Neural crest cell (in vitro differentiated cells): Measurements from ENCODE around the gene STAC2. TPM values are rescaled to one million over a fixed set of nuclear protein-coding genes. Genes with fewer than 3 reads are reported as not detected.

Experiments
- DNase-seq: peaks from one replicate; pipeline ENCODE4 v3.0.0; 2021; ENCODE audit warnings: low read depth, mixed read lengths, low spot score
- H3K27ac Mint-ChIP-seq: one replicate; pipeline ENCODE4 v1.8.0; 2021; ENCODE audit warnings: mild to moderate bottlenecking, mixed read lengths; ENCODE audit not compliant: unreplicated experiment
- H3K27me3 Mint-ChIP-seq: 2 replicates; pipeline ENCODE4 v1.8.0; 2021; ENCODE audit warnings: low read depth, mild to moderate bottlenecking, mixed read lengths
- H3K36me3 Mint-ChIP-seq: 2 replicates; pipeline ENCODE4 v1.8.0; 2021; ENCODE audit warnings: low read depth, mild to moderate bottlenecking, mixed read lengths
- H3K4me1 Mint-ChIP-seq: 2 replicates; pipeline ENCODE4 v1.8.0; 2021; ENCODE audit warnings: mixed read lengths
- H3K4me3 Mint-ChIP-seq: one replicate; pipeline ENCODE4 v1.8.0; 2021; ENCODE audit warnings: mild to moderate bottlenecking, mixed read lengths
- H3K9me3 Mint-ChIP-seq: 2 replicates; pipeline ENCODE4 v1.8.0; 2021; ENCODE audit warnings: mixed read lengths
- CTCF ChIP-seq: fragments of 200-600 bp; sonication (generic); conservative IDR thresholded peaks from 2 replicates; pipeline ENCODE4 v1.5.0; 2021; ENCODE audit warnings: antibody characterized with exemption, mild to moderate bottlenecking
- total RNA-seq: library from RNA; stranded (reverse); gene quantifications from 2 replicates; pipeline ENCODE4 v1.2.1, GENCODE V29; 2021

Gene STAC2
- total RNA-seq, 1 donor from 2014 or later: 1.0 TPM

GRCh38 chr17:39191750-39192510, 33.8 kb downstream of the STAC2 start:
- no peak for TF ChIP-seq CTCF
- Mint-ChIP-seq H3K27ac (peak overlapping the region; percentile 86), H3K36me3 (peaks cover 5% of the 10 kb centered on the region), H3K4me3 (peak overlapping the region; percentile 72), H3K4me1 (peaks cover 17% of the 10 kb centered on the region), H3K27me3 (no peaks in the 10 kb centered on the region), H3K9me3 (no peaks in the 10 kb centered on the region)
- DNase-seq: no peak

GRCh38 chr17:39187152-39187830, 38.5 kb downstream of the STAC2 start:
- H3K4me1 Mint-ChIP-seq: peaks cover 1% of the 10 kb centered on the region
- H3K36me3 Mint-ChIP-seq: peaks cover 8% of the 10 kb centered on the region
- H3K27me3 Mint-ChIP-seq: no peaks in the 10 kb centered on the region

GRCh38 chr17:39186481-39187002, 39.2 kb downstream of the STAC2 start:
- Mint-ChIP-seq H3K27ac (no peak overlapping the region), H3K27me3 (no peaks in the 10 kb centered on the region), H3K36me3 (peaks cover 7% of the 10 kb centered on the region), H3K4me3 (no peak overlapping the region), H3K9me3 (no peaks in the 10 kb centered on the region), H3K4me1 (no peaks in the 10 kb centered on the region)
- DNase-seq: no peak
- TF ChIP-seq CTCF: no peak

More at GRCh38 chr17:39187152-39187830, 38.5 kb downstream of the STAC2 start:
- no peak for TF ChIP-seq CTCF
- Mint-ChIP-seq H3K27ac (no peak overlapping the region), H3K9me3 (no peaks in the 10 kb centered on the region), H3K4me3 (no peak overlapping the region)
- no peak for DNase-seq

- H3K4me1 Mint-ChIP-seq: no peaks in the 10 kb centered on the region
- no peaks in the 10 kb centered on the region for H3K27me3 Mint-ChIP-seq
- TF ChIP-seq CTCF: no peak
- H3K36me3 Mint-ChIP-seq: peaks cover 7% of the 10 kb centered on the region
- H3K9me3 Mint-ChIP-seq: no peaks in the 10 kb centered on the region
- no peak overlapping the region for H3K4me3 Mint-ChIP-seq
- no peak for DNase-seq
- H3K27ac Mint-ChIP-seq: no peak overlapping the region
These were observed 42.0 kb downstream of the STAC2 start for GRCh38 chr17:39183720-39184119.

GRCh38 chr17:39183045-39183444, 42.7 kb downstream of the STAC2 start:
- Mint-ChIP-seq H3K4me3 (no peak overlapping the region), H3K27me3 (no peaks in the 10 kb centered on the region), H3K9me3 (no peaks in the 10 kb centered on the region), H3K36me3 (peaks cover 10% of the 10 kb centered on the region), H3K4me1 (no peaks in the 10 kb centered on the region), H3K27ac (no peak overlapping the region)
- no peak for DNase-seq
- no peak for TF ChIP-seq CTCF
